ENCODE data around the gene PRPF38B.

DNA sequence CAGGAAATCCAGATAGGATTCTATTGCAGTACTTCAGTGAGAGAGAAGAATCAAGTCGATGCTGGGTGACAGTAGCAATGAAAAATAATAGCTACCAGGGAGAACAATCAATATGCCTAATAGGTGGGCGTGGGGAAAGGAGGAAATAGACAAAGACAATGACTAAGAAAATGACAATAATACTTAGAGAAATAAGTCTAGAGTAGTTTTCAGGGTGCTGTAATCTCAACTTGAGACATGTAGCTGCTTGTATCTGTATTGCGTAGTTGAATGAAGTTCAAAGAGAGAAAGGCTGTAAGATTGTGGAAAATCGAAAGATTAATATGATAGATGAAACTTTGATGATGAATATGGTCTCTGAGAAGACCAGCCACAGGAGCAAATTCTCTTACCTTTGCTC is 57.0 kb downstream of the PRPF38B start:
- TF ChIP-seq, protein P1, sequence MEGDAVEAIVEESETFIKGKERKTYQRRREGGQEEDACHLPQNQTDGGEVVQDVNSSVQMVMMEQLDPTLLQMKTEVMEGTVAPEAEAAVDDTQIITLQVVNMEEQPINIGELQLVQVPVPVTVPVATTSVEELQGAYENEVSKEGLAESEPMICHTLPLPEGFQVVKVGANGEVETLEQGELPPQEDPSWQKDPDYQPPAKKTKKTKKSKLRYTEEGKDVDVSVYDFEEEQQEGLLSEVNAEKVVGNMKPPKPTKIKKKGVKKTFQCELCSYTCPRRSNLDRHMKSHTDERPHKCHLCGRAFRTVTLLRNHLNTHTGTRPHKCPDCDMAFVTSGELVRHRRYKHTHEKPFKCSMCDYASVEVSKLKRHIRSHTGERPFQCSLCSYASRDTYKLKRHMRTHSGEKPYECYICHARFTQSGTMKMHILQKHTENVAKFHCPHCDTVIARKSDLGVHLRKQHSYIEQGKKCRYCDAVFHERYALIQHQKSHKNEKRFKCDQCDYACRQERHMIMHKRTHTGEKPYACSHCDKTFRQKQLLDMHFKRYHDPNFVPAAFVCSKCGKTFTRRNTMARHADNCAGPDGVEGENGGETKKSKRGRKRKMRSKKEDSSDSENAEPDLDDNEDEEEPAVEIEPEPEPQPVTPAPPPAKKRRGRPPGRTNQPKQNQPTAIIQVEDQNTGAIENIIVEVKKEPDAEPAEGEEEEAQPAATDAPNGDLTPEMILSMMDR (IDR thresholded peaks at IDR 0.05): no peak
- TF ChIP-seq EP300 (IDR thresholded peaks at IDR 0.05): no peak
- no peak for TF ChIP-seq POLR2A (IDR thresholded peaks at IDR 0.05)
- TF ChIP-seq POLR2AphosphoS5 (IDR thresholded peaks at IDR 0.05): no peak

All from stomach (tissue), 4 donors.